Embryonic facial prominence (tissue), 1 donor: ENCODE data around the gene MRPL48.

ENCODE experiments used
- DNase-seq: peaks from one replicate; pipeline ENCODE4 v3.0.0-alpha.2; 2016; ENCODE audit errors: extremely low spot score

Gene MRPL48

GRCh38 chr11:73893041-73893440 is 105.4 kb downstream of the MRPL48 start:
- no peak for DNase-seq

DNA sequence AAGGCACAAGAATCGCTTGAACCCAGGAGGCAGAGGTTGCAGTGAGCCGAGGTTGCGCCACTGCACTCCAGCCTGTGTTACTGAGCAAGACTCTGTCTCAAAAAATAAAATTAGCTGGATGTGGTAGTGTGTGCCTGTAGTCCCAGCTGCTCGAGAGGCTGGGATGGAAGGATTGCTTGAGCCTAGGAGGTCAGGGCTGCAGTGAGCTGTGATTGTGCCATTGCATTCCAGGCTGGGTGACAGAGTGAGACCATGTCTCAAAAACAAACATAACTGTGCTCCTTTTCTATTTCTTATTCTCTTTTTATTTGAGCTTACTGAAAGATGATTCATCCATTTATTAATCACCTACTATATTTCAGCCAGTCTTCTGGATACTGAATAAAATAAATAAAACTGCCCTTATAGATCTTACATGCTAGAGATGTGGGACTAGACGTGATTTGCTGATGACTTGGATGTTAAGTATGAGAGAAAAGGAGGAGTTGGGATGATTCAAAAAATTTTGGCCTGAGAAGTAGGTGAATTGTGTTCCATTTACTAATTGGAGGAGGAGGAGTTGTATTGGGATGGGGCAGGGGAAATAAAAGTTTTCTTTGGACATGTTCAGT is 107.2 kb downstream of the MRPL48 start:
- no peak for DNase-seq

DNA sequence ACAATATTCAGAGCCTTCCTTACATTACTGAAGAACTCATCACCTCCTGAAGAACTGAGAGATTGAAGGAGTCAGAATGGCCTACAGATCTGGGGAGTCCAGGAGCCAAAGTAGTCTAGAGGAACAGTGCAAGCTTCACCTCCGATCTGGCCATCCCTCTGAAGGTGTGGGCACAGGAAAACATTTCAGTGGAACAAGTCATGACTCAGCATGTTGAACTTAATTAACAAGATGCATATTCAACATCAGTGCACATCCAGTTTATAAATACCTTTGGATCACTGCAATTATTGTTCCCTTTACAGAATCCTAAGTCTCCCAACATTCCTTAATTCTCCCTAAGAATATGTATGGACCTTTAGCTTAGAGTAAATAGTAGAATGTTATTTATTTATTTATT is 114.6 kb downstream of the MRPL48 start:
- DNase-seq: no peak

- no peak for DNase-seq
Measured at GRCh38 chr11:73907191-73907590, 119.5 kb downstream of the MRPL48 start.

DNA sequence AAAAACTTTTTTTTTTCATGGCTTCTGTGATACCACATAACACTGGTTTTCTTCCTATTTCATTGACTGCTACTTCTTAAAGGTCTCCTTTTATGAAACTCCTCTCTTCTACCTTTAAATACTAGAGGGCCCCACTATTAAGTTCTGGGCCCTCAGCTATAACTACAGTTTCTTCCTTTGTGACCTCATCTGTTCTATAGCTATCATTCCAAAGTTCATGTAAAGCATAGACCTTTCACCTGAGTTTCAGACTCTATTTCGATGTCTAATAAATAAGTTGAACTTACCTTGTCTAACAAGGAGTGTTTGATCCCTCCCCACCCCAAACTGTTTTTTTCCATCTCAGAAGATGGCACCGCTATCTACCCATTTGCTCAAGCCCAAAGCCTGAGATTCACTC is 124.4 kb downstream of the MRPL48 start:
- DNase-seq: no peak

- no peak for DNase-seq
Measured at GRCh38 chr11:73913472-73913871, 125.8 kb downstream of the MRPL48 start.

DNA sequence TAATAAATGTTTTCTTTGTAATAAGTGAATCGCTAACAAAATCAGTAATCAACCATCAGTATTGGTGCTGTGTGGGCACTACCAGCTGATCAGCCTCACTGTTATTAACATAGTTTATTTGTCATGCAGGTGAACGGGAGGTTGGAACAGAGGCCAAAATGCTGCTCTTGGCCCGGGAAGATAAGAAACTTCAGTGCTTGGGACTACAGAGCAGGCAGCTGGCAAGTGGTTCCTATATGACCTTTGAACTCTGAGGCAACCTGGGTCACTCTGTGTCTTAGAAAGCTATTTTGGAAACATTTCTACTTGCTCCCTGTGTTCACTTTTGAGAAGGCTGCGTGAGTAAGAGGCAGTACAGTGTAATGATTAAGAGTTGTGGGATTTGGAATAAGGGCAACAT is 126.6 kb downstream of the MRPL48 start:
- DNase-seq: no peak
